Tibial artery (tissue), 4 donors: ENCODE results near the gene LGI4.
A peak's percentile ranks its signal among the peaks of the same experiment; 100 is the strongest.

ENCODE experiments used
- DNase-seq, 2 donors: peaks; one replicate each; pipeline ENCODE4 v3.0.0-alpha.2; 2019
- H3K27ac ChIP-seq, 2 donors: fragments of 200-600 bp; sonication (generic) in 1 of 2; 1 replicate in 1 of 2; 2 replicates in 1 of 2; pipeline ENCODE4 v1.5.1; 2018 to 2019; ENCODE audit warnings: mild to moderate bottlenecking in 1 of 2
- H3K27me3 ChIP-seq, 2 donors: fragments of 200-600 bp; sonication (generic) in 1 of 2; one replicate each; pipeline versions ENCODE4 v1.5.1 to v1.6.0; 2016 to 2019
- H3K36me3 ChIP-seq, 3 donors: fragments of 200-600 bp; sonication (generic) in 2 of 3; one replicate each; pipeline ENCODE4 v1.5.1; 2016 to 2019; ENCODE audit warnings: mild to moderate bottlenecking in 2 of 3
- H3K4me1 ChIP-seq, 4 donors: fragments of 200-600 bp; sonication (generic) in 2 of 4; 1 replicate in 3 of 4; 2 replicates in 1 of 4; pipeline ENCODE4 v1.5.1; 2016 to 2019
- H3K4me3 ChIP-seq, 2 donors: fragments of 200-600 bp; sonication (generic) in 1 of 2; 1 replicate in 1 of 2; 2 replicates in 1 of 2; pipeline ENCODE4 v1.5.1; 2018 to 2019; ENCODE audit warnings: mild to moderate bottlenecking in 2 of 2
- H3K9me3 ChIP-seq, 3 donors: fragments of 200-600 bp; sonication (generic) in 1 of 3; one replicate each; pipeline ENCODE4 v1.5.1; 2016 to 2019
- CTCF ChIP-seq, 2 experiments: fragments of 200-600 bp in 1 of 2; fragments of 450-650 bp in 1 of 2; IDR thresholded peaks; one replicate each; pipeline ENCODE4 v1.5.1; 2017 to 2019; ENCODE audit warnings: antibody characterized with exemption in 2 of 2, mild to moderate bottlenecking in 1 of 2, moderate library complexity in 1 of 2
- intact Hi-C: fragments of 100-400 bp; cut with DNase I; formaldehyde crosslinking; loops from one replicate; pipeline ENCODE4 v1.15.0; 2023; ENCODE audit warnings: low total_unique reads

LGI4 gene

DNA sequence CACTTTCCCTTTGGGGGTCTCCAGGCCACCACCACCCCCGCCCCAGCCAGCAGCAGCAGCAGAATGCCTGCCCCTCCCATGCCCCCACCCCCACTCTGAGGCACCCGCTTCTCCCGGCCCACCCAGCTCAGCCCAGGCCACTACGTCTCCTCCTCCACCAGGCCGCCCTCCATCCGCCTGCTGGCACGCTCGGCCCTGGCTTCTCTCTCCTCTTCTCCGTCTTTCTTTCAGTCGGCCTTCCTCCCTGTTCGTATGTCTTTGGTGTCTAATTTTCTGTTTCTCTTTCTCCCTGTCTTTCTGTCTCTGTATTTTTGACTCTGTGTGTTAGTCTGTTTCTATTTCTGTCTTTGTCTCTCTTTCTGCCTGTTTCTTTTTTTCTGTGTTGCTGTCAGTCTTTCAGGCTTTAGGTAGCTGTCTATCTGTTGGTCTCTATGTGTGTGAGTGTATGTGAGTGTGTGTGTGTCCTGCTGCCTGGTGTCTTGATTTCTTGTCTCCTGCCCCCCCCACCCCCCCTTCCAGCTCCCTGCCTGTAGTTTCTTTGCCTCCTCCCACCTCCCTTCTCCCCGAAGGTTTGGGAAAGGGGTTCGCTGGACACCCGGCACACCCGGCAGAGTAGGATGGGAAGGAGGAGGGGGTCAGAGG lies at the start of gene LGI4:
LGI4 (minus strand) TSS at position 459 of the 642 bp plus-strand sequence; CDS start at position 80, 379 bp downstream.
- Histone ChIP-seq H3K4me1 (peaks cover 0 to 46% (median 35%) of the 10 kb centered on the region in 4 donors), H3K4me3 (peak within 1 kb of the TSS; percentile 44 to 62), H3K27me3 (no peaks in the 10 kb centered on the region), H3K27ac (peak within 1 kb of the TSS; percentile 90 to 91), H3K36me3 (no peaks in the 10 kb centered on the region), H3K9me3 (no peaks in the 10 kb centered on the region)
- no peak for TF ChIP-seq CTCF (IDR thresholded peaks at IDR 0.05)
- intact Hi-C loops = loop anchor here (2.0 to 5.0 kb wide), 2 partner anchors 20 to 133 kb away; partner anchors contain the start of genes FXYD3 and USF2
- DNase-seq = no peak

GRCh38 chr19:35184267-35184666 lies 49.4 kb upstream of the LGI4 start:
- Histone ChIP-seq H3K27ac (no peak overlapping the region), H3K4me1 (no peaks in the 10 kb centered on the region), H3K27me3 (peaks cover 0 to 3% of the 10 kb centered on the region in 2 donors), H3K4me3 (no peak overlapping the region), H3K36me3 (no peaks in the 10 kb centered on the region), H3K9me3 (peaks cover 2 to 7% (median 6%) of the 10 kb centered on the region in 3 donors)
- intact Hi-C loops = no loop called here
- TF ChIP-seq CTCF (IDR thresholded peaks at IDR 0.05) = no peak
- no peak for DNase-seq

- Histone ChIP-seq H3K4me1 (no peaks in the 10 kb centered on the region), H3K36me3 (no peaks in the 10 kb centered on the region), H3K27ac (no peak overlapping the region), H3K27me3 (peaks cover 0 to 9% of the 10 kb centered on the region in 2 donors), H3K4me3 (no peak overlapping the region), H3K9me3 (peaks cover 2 to 7% (median 6%) of the 10 kb centered on the region in 3 donors)
- no peak for TF ChIP-seq CTCF (IDR thresholded peaks at IDR 0.05)
- DNase-seq = no peak
- intact Hi-C loops = no loop called here
Measured at GRCh38 chr19:35181387-35181786, 46.5 kb upstream of the LGI4 start.

DNA sequence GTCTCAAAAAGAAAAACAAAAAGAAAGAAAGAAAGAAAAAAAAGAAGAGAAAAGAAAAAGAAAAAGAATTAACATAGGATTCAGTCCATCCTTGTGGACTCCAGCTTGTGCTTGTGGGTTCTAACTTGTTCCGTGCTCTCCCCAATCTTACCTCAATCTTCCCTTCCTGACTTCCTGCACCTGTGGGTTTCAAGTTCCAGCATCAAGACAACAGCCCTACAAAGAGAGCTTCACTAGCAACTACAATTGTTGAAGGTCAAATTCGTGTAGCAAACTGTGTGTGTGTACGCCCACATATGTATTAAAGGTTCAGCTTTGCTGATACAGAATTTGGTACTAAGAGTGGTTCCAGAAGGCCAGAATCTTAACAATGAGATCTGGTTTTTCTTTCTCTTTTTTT lies 45.0 kb upstream of the LGI4 start:
- Histone ChIP-seq H3K4me1 (no peaks in the 10 kb centered on the region), H3K27me3 (peaks cover 0 to 9% of the 10 kb centered on the region in 2 donors), H3K9me3 (peaks cover 2 to 7% (median 6%) of the 10 kb centered on the region in 3 donors), H3K27ac (no peak overlapping the region), H3K4me3 (no peak overlapping the region), H3K36me3 (no peaks in the 10 kb centered on the region)
- TF ChIP-seq CTCF (IDR thresholded peaks at IDR 0.05) = no peak
- no peak for DNase-seq
- intact Hi-C loops = no loop called here

- DNase-seq = no peak
- Histone ChIP-seq H3K4me1 (no peaks in the 10 kb centered on the region), H3K27ac (no peak overlapping the region), H3K4me3 (no peak overlapping the region), H3K36me3 (no peaks in the 10 kb centered on the region), H3K27me3 (peaks cover 0 to 9% of the 10 kb centered on the region in 2 donors), H3K9me3 (peaks cover 0 to 7% (median 6%) of the 10 kb centered on the region in 3 donors)
- no peak for TF ChIP-seq CTCF (IDR thresholded peaks at IDR 0.05)
- intact Hi-C loops = no loop called here
Measured at GRCh38 chr19:35178701-35179100, 43.8 kb upstream of the LGI4 start.
